ENCODE data around the gene NALF2.

NALF2 gene

DNA sequence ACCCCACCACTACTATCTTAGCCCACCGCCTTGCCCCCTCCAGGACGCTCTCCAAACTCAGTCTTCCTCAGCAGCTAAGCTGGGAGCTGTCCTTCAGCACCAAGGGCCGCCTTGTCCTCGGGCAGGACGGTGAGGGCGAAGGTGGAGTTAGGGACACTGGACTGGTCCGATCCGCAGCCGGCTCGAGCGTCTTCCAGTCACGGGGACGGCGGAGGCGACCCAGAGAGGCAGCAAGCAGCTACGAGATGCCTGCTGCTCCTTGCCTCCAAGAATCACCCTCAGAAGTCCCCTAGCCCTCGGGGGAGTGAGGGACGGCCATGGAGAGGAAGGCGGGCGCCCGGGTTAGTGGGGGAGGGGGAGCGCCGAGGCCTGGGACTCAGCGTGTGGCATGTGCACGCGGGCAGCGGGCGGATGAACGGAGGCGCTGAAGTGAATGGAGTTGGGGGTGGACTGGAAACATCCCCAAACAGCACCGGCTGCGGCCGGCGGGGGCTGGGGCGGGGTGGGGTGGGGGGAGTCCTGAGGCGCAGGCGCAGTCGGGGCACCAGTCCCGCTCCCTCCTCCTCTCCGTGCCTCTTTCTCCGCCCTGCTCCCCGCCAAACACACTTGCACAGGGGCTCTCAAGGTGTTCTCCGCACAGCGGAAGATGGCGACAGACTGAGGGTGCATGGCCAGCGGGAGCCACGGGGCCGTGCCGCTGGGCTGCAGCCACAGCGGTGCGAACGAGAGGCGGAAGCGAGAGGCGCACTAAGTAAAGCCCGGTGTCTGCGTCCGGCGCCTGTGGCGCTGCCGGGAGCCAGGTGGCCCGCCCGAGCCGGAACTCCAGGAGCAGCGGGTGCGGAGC lies at the start of gene NALF2:
NALF2 (plus strand) TSS at position 545 of the 844 bp plus-strand sequence. CDS start 957 bp downstream, outside the sequence.
- peak; percentile 26 for DNase-seq

DNA sequence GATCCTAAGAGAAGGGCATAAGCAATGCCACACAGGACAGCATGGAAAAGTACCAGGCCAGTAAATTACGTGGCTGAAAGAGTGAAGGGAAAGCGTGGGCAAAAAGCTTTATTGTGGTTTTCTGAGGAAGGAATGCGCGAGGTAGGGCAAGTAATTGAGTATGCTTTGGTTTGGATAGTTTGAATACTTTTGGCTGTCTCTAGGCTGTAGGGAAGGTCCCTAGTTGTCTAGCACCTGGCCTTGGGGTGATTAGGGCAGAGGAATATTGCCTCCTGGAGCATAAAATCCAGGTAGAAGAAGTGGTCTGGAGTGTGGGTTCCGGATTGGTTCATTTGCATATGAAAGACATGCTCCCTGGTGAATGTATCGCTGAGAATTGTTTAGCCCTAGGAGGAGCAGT lies 46.4 kb upstream of the NALF2 start:
- DNase-seq, result no peak

DNA sequence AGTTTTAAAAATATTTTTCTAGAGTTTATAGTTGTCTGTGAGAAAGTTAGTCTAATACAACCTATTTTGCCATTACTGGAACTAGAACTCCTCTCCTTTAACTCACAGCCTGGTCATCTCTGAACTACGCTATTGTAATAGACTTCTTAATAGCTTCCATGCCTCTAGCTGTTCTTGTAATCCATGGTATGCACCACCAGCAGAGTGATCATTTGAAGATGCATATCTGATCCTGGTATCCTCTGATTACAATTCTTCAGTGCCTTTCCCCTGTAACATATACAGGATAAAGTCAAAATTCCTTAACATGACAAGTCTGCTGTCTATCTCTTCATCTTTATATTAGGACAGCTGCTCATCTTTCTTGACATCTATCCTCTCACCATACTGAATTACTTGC lies 37.6 kb upstream of the NALF2 start:
- DNase-seq, result no peak

- no peak for DNase-seq
Observed at GRCh38 chrX:69469975-69470374, 34.2 kb upstream of the NALF2 start.

DNA sequence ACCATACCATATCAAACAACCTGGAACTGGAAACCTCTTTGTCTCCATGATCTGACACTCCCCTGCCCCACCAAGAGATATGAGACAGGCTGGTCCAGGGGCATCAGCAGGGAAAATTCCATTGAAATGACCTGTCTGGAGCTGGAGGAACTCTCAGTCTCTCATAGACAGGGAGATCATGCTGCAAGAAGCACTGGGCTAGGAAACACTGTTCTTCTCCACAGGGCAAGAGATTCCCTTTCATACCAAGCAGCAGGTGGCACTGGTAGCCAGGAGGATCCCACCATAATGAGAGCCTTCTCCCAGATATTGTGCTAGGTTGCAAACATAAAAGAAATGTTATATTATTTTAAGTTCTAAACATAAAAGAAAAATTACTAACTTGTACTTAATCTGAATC lies 14.5 kb upstream of the NALF2 start:
- DNase-seq, result no peak

DNA sequence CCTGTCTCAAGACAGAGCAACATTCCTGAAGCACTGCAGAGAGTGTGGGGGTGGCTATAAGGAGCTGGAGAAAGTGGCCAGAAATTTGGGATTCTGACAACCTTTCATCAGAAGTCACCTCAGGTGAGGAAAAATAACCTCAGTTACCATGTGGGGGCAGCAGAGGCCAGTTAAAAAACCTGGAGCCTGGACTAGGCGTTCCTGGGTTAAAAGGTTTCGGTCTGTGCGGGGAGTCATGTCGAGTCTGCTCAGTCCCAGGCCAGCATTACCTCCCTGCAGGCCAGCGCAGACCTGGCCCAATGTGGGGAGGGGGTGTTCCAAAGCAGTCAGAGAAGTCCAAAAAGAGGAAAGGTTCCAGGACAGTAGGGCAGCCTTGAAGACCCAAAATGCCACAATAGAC lies 10.9 kb upstream of the NALF2 start:
- no peak for DNase-seq

DNA sequence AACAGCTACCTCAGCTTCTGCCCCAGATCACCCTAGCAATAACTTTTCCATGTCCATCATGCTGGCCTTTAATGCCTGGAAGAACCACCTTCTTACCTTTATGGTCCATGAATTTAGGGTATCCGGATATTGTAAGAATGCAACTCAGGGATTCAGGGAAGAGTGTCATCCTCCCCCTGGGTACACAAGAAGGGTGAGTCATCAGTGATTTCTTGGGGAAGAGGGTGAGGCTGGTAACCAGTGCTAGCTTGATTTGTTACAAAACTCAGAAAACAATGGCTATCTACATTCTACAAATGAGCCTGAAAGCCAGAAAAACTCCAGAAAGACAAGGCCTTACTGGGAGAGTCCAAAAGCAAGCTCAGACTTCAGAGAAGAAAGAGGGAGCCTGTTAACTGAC lies 10.4 kb upstream of the NALF2 start:
- DNase-seq, result no peak

DNA sequence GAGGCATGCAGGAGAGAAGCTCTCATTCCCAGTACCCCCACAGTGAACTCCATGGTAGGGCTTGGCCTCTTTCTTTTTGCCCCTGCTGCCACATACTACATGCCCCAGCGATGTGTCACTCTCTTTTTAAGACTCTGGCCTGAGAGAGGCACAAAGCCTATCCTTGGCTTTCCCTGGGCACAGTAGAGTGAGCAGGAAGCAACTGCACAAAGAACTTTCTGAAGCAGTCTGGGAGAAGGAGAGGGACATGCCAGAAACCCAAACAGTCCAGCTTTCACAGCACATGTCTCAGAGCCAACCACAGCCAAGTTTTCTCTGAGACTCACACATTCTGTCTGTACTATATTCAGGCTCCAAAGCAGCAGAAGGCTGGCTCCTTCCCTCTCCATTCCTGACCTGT lies 7.9 kb upstream of the NALF2 start:
- DNase-seq, result no peak

DNA sequence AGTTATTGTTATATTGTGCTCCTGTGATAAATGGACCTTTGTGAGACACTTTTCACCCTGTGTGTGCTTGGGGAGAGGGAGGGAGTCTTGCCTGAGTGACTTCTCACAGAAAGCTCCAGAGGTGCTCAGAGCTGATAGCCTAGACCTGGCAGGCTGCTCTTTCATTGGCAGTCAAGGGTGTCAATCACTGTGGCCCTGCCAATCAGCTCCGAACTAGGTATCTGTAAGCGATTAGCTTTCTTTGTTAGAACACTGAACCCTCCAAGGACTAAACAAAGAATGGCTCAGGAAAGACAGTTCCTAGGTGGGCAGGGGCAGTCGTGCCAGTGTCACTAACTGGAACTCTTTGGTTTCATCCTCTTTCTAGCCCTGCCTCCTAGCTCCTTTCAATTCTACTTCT lies 2.7 kb upstream of the NALF2 start:
- DNase-seq, result no peak

DNA sequence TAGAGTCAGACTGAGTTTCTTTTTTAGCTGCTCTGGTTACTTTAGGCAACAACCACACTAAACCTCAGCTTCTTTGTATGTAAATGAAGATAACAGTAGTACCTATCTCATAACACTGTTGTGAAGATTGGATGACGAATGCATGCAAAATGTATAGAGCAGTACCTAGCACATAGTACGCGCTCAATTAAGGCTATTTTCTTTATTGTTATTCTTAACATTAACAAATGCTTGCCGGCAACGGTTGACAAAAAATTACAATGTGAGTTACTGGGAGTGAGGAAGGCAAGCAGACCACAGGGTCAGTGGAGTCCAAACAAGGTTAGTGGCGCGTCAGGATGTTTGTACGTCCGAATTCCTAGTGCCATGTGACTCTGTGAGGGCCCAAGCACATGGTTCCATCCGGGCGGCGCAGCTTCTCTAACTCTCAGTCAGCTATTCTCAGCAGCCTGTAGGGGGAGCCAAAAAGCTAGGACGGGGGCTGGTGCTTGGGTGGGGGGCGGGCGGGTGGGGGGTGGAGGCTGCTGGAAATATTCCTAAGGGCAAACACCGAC lies 821 bp upstream of the NALF2 start:
- no peak for DNase-seq

DNA sequence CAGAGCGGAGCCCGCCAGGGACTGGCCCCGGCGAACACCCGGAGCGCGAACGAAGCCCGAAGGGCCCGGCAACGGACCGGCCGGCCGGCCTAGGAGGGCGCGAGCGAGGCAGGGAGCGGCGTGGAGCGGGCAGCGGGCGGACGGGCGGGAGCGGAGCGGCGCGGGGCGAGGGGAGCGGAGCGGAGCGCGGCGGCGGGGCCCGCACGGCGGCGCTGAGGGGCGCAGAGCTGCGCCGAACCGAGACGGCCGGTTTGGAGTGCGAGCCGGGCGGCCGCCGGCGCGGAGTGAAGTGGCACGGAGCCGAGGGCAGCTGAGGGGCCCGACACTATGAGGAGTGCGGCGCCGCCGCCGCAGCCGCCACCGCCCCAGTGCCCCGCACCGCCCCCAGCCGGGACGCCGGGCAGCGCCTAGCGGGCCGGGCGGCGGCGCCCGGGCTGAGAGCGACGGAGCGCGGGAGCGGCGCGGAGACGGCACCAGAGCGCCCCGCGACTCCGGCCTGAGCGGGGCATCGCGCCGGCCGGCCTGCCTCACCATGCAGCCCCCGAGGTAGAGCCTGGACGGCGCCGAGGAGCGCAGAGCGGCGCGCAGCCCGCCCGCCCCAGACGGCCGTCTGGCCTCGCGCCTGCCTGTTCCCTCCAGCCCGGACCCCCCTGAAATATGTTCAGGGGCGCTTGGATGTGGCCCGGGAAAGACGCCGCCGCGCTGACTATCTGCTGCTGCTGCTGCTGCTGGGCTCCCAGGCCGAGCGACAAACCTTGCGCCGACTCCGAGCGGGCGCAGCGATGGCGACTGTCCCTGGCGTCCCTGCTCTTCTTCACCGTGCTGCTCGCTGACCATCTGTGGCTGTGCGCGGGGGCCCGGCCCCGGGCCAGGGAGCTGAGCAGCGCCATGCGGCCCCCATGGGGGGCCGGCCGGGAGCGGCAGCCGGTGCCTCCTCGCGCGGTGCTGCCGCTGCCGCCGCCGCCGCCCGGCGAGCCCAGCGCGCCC lies 793 bp downstream of the NALF2 start:
- no peak for DNase-seq

- no peak for DNase-seq
Observed at GRCh38 chrX:69505772-69506616, 1.9 kb downstream of the NALF2 start.

GRCh38 chrX:69506617-69507499 lies 2.7 kb downstream of the NALF2 start:
- DNase-seq, result no peak

GRCh38 chrX:69507500-69507789 lies 3.3 kb downstream of the NALF2 start:
- no peak for DNase-seq

GRCh38 chrX:69508610-69509009 lies 4.5 kb downstream of the NALF2 start:
- DNase-seq, result no peak

DNA sequence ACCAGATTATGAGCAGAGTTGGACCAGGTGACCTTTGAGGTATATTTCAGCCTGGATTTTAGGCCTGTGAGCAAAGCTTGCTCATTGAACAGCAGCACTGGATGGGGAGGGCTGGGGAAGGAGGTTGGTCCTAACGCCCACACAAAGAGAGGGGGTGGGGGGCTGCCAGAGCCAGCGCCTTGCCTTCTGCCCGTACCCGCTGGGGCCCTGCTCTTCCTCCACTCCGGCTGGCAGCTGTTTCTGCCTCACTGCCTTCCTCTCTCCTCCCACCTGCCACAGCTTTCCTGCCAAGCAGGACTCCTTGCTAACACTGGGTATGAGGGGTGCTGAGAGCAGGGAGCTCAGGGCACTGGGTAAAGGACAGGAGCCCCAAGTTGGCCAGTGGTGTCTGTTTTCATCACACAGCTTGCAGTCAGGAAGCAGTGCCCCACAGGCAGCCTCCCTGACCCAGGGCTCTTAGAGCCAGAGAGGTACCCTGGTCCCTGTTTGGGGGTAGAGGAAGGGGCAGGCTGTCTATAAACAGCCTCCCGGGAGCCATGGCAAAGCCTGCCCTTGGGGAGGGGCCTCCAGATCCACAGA lies 6.1 kb downstream of the NALF2 start:
- no peak for DNase-seq

- DNase-seq, result no peak
Observed at GRCh38 chrX:69510914-69511513, 6.9 kb downstream of the NALF2 start.

GRCh38 chrX:69522052-69522451 lies 17.9 kb downstream of the NALF2 start:
- DNase-seq, result no peak

DNA sequence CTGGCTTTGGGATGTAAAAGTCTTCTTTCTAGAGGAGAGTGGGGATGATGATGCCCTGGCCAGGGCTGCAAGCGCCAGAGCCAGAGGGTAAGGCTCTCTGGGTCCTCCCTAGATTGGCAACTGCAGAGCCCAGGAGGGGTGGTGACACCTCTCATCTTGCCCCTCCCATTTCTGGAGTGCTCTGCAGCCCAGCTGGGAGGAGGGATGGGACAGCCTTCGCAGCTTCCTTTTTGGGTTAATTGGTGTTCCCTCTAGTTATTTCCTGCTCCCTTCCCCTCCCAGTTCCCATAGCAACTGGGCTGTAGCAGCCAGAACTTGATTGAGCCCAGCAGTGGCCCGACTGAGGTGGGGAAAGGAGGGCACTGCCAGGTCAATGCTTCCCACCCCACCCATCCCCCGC lies 19.2 kb downstream of the NALF2 start:
- no peak for DNase-seq

GRCh38 chrX:69524781-69525363 lies 20.7 kb downstream of the NALF2 start:
- DNase-seq, result no peak

DNA sequence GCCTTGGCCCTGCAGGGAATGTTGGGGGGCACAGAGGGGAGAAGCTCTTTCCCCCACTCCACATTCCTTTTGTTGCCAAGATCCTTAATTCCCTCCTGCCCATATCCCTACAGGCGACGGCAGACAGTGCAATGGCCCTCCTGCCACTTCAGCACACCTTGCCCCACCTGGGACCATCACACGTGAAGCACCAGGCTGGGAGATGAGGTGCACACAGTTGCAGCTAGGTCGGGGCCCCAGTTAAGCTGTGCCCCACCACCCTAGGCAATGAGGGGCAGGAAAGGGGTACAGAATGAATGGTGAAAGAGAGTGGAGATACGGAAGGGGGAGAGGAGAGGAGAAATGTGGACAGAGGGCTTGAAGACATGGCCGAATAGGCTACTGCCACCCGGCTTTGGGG lies 26.2 kb downstream of the NALF2 start:
- no peak for DNase-seq
